CD4-positive, CD25-positive, alpha-beta regulatory T cell (primary cell): ENCODE results near the gene KRT34. TPM values are rescaled to one million over a fixed set of nuclear protein-coding genes. Genes with fewer than 3 reads are reported as not detected.

Source experiments
- polyA plus RNA-seq, 4 donors: library from polyadenylated mRNA; unstranded; fragments of 300-500 nt; fragmentation: Illumina TruSeq; gene quantifications; one replicate each; pipeline ENCODE4 v1.2.3, GENCODE V29; 2021
- total RNA-seq: library from RNA; stranded (reverse); gene quantifications from one replicate; pipeline ENCODE4 v1.2.3, GENCODE V29; 2022

KRT34 gene
- total and polyA plus RNA-seq, 5 donors from 2014 or later, result not detected

Other genes starting within 250 kb of the KRT34 start
Only the 30 nearest of the 32 such genes appear.
- gene KRTAP4-5, start 232.5 kb downstream of the KRT34 start, total RNA-seq, result not detected
- not detected for gene KRTAP4-5, start 232.5 kb downstream of the KRT34 start, polyA plus RNA-seq
- gene KRTAP4-4, start 221.6 kb downstream of the KRT34 start, total RNA-seq, result not detected
- gene KRTAP4-4, start 221.6 kb downstream of the KRT34 start, polyA plus RNA-seq, result not detected
- gene KRTAP4-3, start 214.1 kb downstream of the KRT34 start, total RNA-seq, result not detected
- not detected for gene KRTAP4-3, start 214.1 kb downstream of the KRT34 start, polyA plus RNA-seq
- gene KRTAP4-2, start 204.1 kb downstream of the KRT34 start, total RNA-seq, result not detected
- not detected for gene KRTAP4-2, start 204.1 kb downstream of the KRT34 start, polyA plus RNA-seq
- gene KRTAP4-1, start 197.4 kb downstream of the KRT34 start, total RNA-seq, result not detected
- gene KRTAP4-1, start 197.4 kb downstream of the KRT34 start, polyA plus RNA-seq, result not detected
- not detected for gene KRTAP9-1, start 192.4 kb downstream of the KRT34 start, total RNA-seq
- not detected for gene KRTAP9-1, start 192.4 kb downstream of the KRT34 start, polyA plus RNA-seq
- not detected for gene KRTAP9-2, start 155.7 kb downstream of the KRT34 start, total RNA-seq
- not detected for gene KRTAP9-2, start 155.7 kb downstream of the KRT34 start, polyA plus RNA-seq
- not detected for gene KRTAP9-3, start 149.9 kb downstream of the KRT34 start, total RNA-seq
- not detected for gene KRTAP9-3, start 149.9 kb downstream of the KRT34 start, polyA plus RNA-seq
- gene KRTAP9-8, start 144.3 kb downstream of the KRT34 start, total RNA-seq, result not detected
- not detected for gene KRTAP9-8, start 144.3 kb downstream of the KRT34 start, polyA plus RNA-seq
- gene KRTAP9-4, start 132.6 kb downstream of the KRT34 start, total RNA-seq, result not detected
- gene KRTAP9-4, start 132.6 kb downstream of the KRT34 start, polyA plus RNA-seq, result not detected
- gene KRTAP9-9, start 126.9 kb downstream of the KRT34 start, total RNA-seq, result not detected
- not detected for gene KRTAP9-9, start 126.9 kb downstream of the KRT34 start, polyA plus RNA-seq
- not detected for gene KRTAP9-6, start 116.9 kb downstream of the KRT34 start, total RNA-seq
- not detected for gene KRTAP9-6, start 116.9 kb downstream of the KRT34 start, polyA plus RNA-seq
- gene KRTAP9-7, start 106.6 kb downstream of the KRT34 start, total RNA-seq, result not detected
- gene KRTAP9-7, start 106.6 kb downstream of the KRT34 start, polyA plus RNA-seq, result not detected
- gene KRTAP29-1, start 79.5 kb downstream of the KRT34 start, total RNA-seq, result not detected
- under 1 TPM in 1 of 4 donors, not detected in 3; 0.63 TPM for gene KRTAP29-1, start 79.5 kb downstream of the KRT34 start, polyA plus RNA-seq
- 0.42 TPM for gene KRTAP16-1, start 73.0 kb downstream of the KRT34 start, total RNA-seq
- gene KRTAP16-1, start 73.0 kb downstream of the KRT34 start, polyA plus RNA-seq, result under 1 TPM in 1 of 4 donors, not detected in 3; 0.17 TPM
- not detected for gene KRTAP17-1, start 66.6 kb downstream of the KRT34 start, total RNA-seq
- gene KRTAP17-1, start 66.6 kb downstream of the KRT34 start, polyA plus RNA-seq, result not detected
- gene KRT33A, start 31.5 kb downstream of the KRT34 start, total RNA-seq, result not detected
- gene KRT33A, start 31.5 kb downstream of the KRT34 start, polyA plus RNA-seq, result not detected
- gene KRT33B, start 12.5 kb downstream of the KRT34 start, total RNA-seq, result not detected
- not detected for gene KRT33B, start 12.5 kb downstream of the KRT34 start, polyA plus RNA-seq
- not detected for gene KRT31, start 15.3 kb upstream of the KRT34 start, total RNA-seq
- not detected for gene KRT31, start 15.3 kb upstream of the KRT34 start, polyA plus RNA-seq
- not detected for gene KRT37, start 42.3 kb upstream of the KRT34 start, total RNA-seq
- gene KRT37, start 42.3 kb upstream of the KRT34 start, polyA plus RNA-seq, result not detected
- not detected for gene KRT38, start 58.7 kb upstream of the KRT34 start, total RNA-seq
- not detected for gene KRT38, start 58.7 kb upstream of the KRT34 start, polyA plus RNA-seq
- not detected for gene KRT32, start 85.1 kb upstream of the KRT34 start, total RNA-seq
- not detected for gene KRT32, start 85.1 kb upstream of the KRT34 start, polyA plus RNA-seq
- gene KRT35, start 98.8 kb upstream of the KRT34 start, total RNA-seq, result not detected
- gene KRT35, start 98.8 kb upstream of the KRT34 start, polyA plus RNA-seq, result not detected
- gene KRT36, start 107.6 kb upstream of the KRT34 start, total RNA-seq, result not detected
- not detected for gene KRT36, start 107.6 kb upstream of the KRT34 start, polyA plus RNA-seq
- gene KRT13, start 123.3 kb upstream of the KRT34 start, total RNA-seq, result not detected
- not detected for gene KRT13, start 123.3 kb upstream of the KRT34 start, polyA plus RNA-seq
- not detected for gene KRT15, start 136.6 kb upstream of the KRT34 start, total RNA-seq
- not detected for gene KRT15, start 136.6 kb upstream of the KRT34 start, polyA plus RNA-seq
- gene KRT19, start 146.0 kb upstream of the KRT34 start, total RNA-seq, result not detected
- gene KRT19, start 146.0 kb upstream of the KRT34 start, polyA plus RNA-seq, result not detected
- gene KRT9, start 189.8 kb upstream of the KRT34 start, total RNA-seq, result not detected
- gene KRT9, start 189.8 kb upstream of the KRT34 start, polyA plus RNA-seq, result not detected
- not detected for gene KRT14, start 204.6 kb upstream of the KRT34 start, total RNA-seq
- gene KRT14, start 204.6 kb upstream of the KRT34 start, polyA plus RNA-seq, result not detected
- gene KRT16, start 230.5 kb upstream of the KRT34 start, total RNA-seq, result not detected
- gene KRT16, start 230.5 kb upstream of the KRT34 start, polyA plus RNA-seq, result not detected